ENCODE measurements around the gene TCF19. TPM values are rescaled to one million over a fixed set of nuclear protein-coding genes. Genes with fewer than 3 reads are reported as not detected.

TCF19 gene
- total RNA-seq, 6 donors from 2014 or later, result 4.2 to 10.0 (median 5.3) TPM

DNA sequence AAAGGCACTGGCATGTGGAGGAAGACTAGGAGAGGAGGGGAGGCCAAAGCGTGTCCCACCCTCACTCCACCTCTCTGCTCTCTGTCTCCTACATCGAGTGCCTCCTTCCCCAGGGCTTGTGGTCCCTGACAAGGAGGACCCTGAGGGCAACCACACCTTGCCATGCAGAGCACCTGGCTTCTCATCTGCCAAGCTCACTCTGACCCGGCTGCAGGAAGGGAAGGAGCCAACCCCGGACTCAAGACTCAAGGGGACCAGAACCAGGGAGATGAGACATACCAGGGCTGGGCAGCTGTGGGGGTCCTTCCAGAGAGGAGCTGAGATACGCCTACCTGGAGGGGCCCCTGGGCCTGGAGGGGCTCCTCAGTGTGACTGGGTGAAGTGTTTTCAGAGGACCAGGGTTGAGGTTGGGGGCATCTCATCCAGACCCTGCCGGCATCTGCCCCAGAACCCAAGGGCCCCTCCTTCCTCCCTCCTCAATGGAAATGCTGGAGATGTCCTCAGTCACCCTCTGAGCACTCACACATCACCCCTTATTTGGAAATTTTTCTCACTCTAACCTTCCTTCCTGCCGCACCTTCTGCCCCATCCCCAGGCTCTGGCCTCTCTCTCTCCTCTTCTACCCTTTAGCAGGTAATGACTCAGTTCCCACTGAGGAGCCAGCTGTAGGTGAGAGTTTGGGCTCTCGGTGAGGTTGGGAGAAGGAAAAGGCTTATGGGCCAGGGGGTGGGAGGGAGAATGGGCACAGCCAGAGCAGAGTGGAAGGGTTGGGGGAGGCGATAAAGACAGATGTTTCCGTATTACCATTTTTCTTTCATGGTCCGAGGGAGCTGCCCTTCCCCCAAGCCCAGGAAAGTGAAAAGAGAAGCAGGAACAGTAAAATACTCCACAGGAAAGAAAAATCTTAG is 44.1 kb downstream of the TCF19 start:
- 52 to 60% methylated on average over 10 to 11 of the region's 11 CpGs for WGBS, 2 donors
- H3K27ac ChIP-seq, result peak overlapping the region; percentile 83 to 90 (median 87)
- peaks cover 0 to 5% (median 0%) of the 10 kb centered on the region in 4 donors for H3K36me3 ChIP-seq
- no peak overlapping the region for H3K4me3 ChIP-seq
- ATAC-seq (ENCODE audit: low FRiP score in 2 of 2), result no peak
- TF ChIP-seq POLR2AphosphoS5 (IDR thresholded peaks at IDR 0.05), result no peak
- TF ChIP-seq POLR2A (IDR thresholded peaks at IDR 0.05), result no peak
- TF ChIP-seq CTCF (IDR thresholded peaks at IDR 0.05), result no peak
- TF ChIP-seq EP300 (IDR thresholded peaks at IDR 0.05), result no peak
- H3K27me3 ChIP-seq, result no peaks in the 10 kb centered on the region
- no peaks in the 10 kb centered on the region for H3K9me3 ChIP-seq
- no peak for DNase-seq
- peaks cover 29 to 45% (median 35%) of the 10 kb centered on the region in 4 donors for H3K4me1 ChIP-seq

DNA sequence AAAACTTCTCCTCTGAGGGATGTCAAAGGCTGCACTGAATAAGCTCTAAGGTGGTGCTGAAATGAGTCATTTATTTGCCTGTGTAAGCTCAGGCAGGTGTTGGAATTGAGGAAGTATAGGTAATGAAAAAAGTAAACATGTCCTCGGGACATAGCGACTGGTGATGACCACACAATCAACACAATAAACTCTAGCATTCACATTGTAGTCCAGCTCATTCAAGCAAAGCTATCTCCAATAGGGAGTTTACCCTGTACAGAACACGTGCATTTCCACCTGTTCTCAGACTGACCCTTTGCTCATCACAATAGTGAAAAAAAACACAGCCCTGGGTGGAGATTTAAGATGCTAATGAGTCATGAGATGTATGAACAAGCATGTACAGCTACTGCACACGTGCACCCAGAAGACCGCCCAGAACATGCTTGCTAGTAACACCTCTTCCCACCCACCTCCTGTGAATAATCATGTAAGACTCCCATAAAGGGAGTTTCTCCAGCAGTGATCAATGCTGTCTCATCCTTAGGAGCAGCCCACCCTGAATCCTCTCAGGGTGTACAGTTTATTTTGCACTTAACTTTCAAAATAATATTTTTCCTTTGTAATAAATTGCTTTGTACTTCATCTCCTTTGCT is 45.1 kb downstream of the TCF19 start:
- Histone ChIP-seq H3K27me3 (no peaks in the 10 kb centered on the region), H3K9me3 (no peaks in the 10 kb centered on the region), H3K27ac (peak overlapping the region; percentile 83 to 90 (median 87)), H3K36me3 (peaks cover 0 to 5% (median 0%) of the 10 kb centered on the region in 4 donors), H3K4me1 (peaks cover 28 to 45% (median 35%) of the 10 kb centered on the region in 4 donors), H3K4me3 (peak overlapping the region in 3 of 4 donors; percentile 39 to 55 (median 52))
- 18 to 29% methylated on average over 5 of the region's 5 CpGs for WGBS, 2 donors
- TF ChIP-seq POLR2A (IDR thresholded peaks at IDR 0.05) (no peak), POLR2AphosphoS5 (IDR thresholded peaks at IDR 0.05) (no peak), CTCF (IDR thresholded peaks at IDR 0.05) (no peak), EP300 (IDR thresholded peaks at IDR 0.05) (no peak)
- no peak for DNase-seq
- peak; percentile 57 to 76 for ATAC-seq (ENCODE audit: low FRiP score in 2 of 2)

GRCh38 chr6:31204751-31205145 is 46.4 kb downstream of the TCF19 start:
- peak overlapping the region; percentile 83 to 90 (median 87) for H3K27ac ChIP-seq
- H3K4me1 ChIP-seq, result peaks cover 24 to 32% (median 27%) of the 10 kb centered on the region in 4 donors
- no peak for ATAC-seq (ENCODE audit: low FRiP score in 2 of 2)
- no peaks in the 10 kb centered on the region for H3K27me3 ChIP-seq
- peak overlapping the region in 1 of 4 donors; percentile 55 for H3K4me3 ChIP-seq
- H3K36me3 ChIP-seq, result peaks cover 0 to 5% (median 0%) of the 10 kb centered on the region in 4 donors
- no peak for DNase-seq
- H3K9me3 ChIP-seq, result no peaks in the 10 kb centered on the region
- 77 to 84% methylated on average over 4 of the region's 4 CpGs for WGBS, 2 donors
- no peak for TF ChIP-seq CTCF (IDR thresholded peaks at IDR 0.05)
- no peak for TF ChIP-seq POLR2A (IDR thresholded peaks at IDR 0.05)
- no peak for TF ChIP-seq POLR2AphosphoS5 (IDR thresholded peaks at IDR 0.05)
- TF ChIP-seq EP300 (IDR thresholded peaks at IDR 0.05), result no peak

DNA sequence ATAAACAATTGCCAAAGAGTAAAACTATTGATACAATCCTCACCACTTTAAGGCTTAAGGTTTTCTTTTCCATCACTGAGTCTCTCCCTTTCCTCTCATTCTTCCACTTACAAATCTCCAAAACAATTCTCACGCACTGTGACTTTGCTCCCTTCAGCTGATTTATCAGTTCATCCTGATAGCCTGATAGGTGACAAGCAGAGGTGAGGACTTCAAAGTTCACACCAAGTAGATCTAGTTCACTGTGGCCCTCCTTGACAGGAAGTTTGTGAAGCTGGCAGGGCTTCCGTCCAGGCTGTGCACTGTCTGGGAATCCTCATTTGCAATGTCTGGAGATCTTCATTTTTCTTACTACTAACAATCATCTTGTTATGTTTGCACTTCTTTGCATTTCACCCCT is 47.2 kb downstream of the TCF19 start:
- peaks cover 0 to 5% (median 0%) of the 10 kb centered on the region in 4 donors for H3K36me3 ChIP-seq
- no peak for ATAC-seq (ENCODE audit: low FRiP score in 2 of 2)

More for the DNA sequence above, 47.2 kb downstream of the TCF19 start:
- H3K27ac ChIP-seq, result no peak overlapping the region
- no peaks in the 10 kb centered on the region for H3K27me3 ChIP-seq
- TF ChIP-seq CTCF (IDR thresholded peaks at IDR 0.05) (no peak), EP300 (IDR thresholded peaks at IDR 0.05) (no peak), POLR2A (IDR thresholded peaks at IDR 0.05) (no peak), POLR2AphosphoS5 (IDR thresholded peaks at IDR 0.05) (no peak)
- no peak overlapping the region for H3K4me3 ChIP-seq
- DNase-seq, result no peak
- WGBS, 2 donors, result 85% methylated on average over 2 of the region's 2 CpGs
- H3K4me1 ChIP-seq, result peaks cover 24 to 29% (median 27%) of the 10 kb centered on the region in 4 donors
- no peaks in the 10 kb centered on the region for H3K9me3 ChIP-seq

Data from upper lobe of left lung (tissue), 6 donors.